Putamen (tissue), 1 donor: ENCODE results near the gene ABCD4.

Source experiments
- DNase-seq: peaks from one replicate; pipeline ENCODE4 v3.0.0-alpha.2; 2016; ENCODE audit warnings: low spot score

Gene ABCD4

GRCh38 chr14:74259513-74259912 lies 43.2 kb downstream of the ABCD4 start:
- DNase-seq: no peak

- DNase-seq: no peak
Observed at GRCh38 chr14:74258764-74259035, 44.0 kb downstream of the ABCD4 start.

GRCh38 chr14:74257941-74258763 lies 44.6 kb downstream of the ABCD4 start:
- no peak for DNase-seq

- peak; percentile 29 for DNase-seq
Observed at GRCh38 chr14:74257078-74257940, 45.4 kb downstream of the ABCD4 start.

- DNase-seq: no peak
Observed at GRCh38 chr14:74255281-74255680, 47.5 kb downstream of the ABCD4 start.

GRCh38 chr14:74249433-74250375 lies 53.0 kb downstream of the ABCD4 start:
- DNase-seq: no peak

- no peak for DNase-seq
Observed at GRCh38 chr14:74248017-74248416, 54.7 kb downstream of the ABCD4 start.

GRCh38 chr14:74246542-74246941 lies 56.2 kb downstream of the ABCD4 start:
- no peak for DNase-seq

- no peak for DNase-seq
Observed at GRCh38 chr14:74245292-74245691, 57.4 kb downstream of the ABCD4 start.

GRCh38 chr14:74244115-74244514 lies 58.6 kb downstream of the ABCD4 start:
- no peak for DNase-seq

GRCh38 chr14:74243051-74243450 lies 59.7 kb downstream of the ABCD4 start:
- DNase-seq: no peak

- no peak for DNase-seq
Observed at GRCh38 chr14:74242780-74243042, 60.0 kb downstream of the ABCD4 start.

GRCh38 chr14:74242021-74242779 lies 60.5 kb downstream of the ABCD4 start:
- DNase-seq: no peak

- no peak for DNase-seq
Observed at GRCh38 chr14:74241652-74242017, 61.1 kb downstream of the ABCD4 start.

- no peak for DNase-seq
Observed at GRCh38 chr14:74240794-74241651, 61.7 kb downstream of the ABCD4 start.

- no peak for DNase-seq
Observed at GRCh38 chr14:74239848-74240793, 62.6 kb downstream of the ABCD4 start.

GRCh38 chr14:74238974-74239847 lies 63.5 kb downstream of the ABCD4 start, which contains the start of gene VSX2:
VSX2 (plus strand) TSS chr14:74239449; CDS start chr14:74239562, 113 bp downstream.
- no peak for DNase-seq

- DNase-seq: no peak
Observed at GRCh38 chr14:74237441-74237840, 65.3 kb downstream of the ABCD4 start.
